GM12872 (cell line): Measurements from ENCODE around the gene FAF1.

Experiments used
- TF ChIP-seq, protein P1 (sequence below): IDR thresholded peaks from 3 replicates; pipeline ENCODE4 v1.5.1; 2011; ENCODE audit warnings: low read depth, mild to moderate bottlenecking, low read length, moderate library complexity; ENCODE audit not compliant: insufficient read depth

The FAF1 gene

DNA sequence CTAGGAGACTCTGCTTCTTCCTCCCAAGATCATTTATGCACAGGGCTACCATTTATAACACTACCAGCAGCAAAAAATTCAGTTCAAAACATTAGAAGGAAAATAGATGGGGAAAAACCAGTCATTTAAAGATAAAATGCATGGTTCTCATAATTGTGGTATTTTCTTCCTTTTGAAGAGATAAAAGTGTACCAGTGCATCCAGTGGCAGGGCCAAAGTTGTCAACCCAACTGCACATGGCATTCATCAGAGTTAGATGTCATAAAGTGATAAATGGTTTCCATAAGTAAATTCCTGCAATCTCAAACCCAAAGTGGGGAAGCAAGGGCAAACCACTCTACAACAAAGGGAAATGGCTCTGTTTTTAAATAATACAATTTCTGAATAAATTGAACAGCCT is 417.7 kb downstream of the FAF1 start:
- TF ChIP-seq, protein P1, sequence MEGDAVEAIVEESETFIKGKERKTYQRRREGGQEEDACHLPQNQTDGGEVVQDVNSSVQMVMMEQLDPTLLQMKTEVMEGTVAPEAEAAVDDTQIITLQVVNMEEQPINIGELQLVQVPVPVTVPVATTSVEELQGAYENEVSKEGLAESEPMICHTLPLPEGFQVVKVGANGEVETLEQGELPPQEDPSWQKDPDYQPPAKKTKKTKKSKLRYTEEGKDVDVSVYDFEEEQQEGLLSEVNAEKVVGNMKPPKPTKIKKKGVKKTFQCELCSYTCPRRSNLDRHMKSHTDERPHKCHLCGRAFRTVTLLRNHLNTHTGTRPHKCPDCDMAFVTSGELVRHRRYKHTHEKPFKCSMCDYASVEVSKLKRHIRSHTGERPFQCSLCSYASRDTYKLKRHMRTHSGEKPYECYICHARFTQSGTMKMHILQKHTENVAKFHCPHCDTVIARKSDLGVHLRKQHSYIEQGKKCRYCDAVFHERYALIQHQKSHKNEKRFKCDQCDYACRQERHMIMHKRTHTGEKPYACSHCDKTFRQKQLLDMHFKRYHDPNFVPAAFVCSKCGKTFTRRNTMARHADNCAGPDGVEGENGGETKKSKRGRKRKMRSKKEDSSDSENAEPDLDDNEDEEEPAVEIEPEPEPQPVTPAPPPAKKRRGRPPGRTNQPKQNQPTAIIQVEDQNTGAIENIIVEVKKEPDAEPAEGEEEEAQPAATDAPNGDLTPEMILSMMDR = no peak

DNA sequence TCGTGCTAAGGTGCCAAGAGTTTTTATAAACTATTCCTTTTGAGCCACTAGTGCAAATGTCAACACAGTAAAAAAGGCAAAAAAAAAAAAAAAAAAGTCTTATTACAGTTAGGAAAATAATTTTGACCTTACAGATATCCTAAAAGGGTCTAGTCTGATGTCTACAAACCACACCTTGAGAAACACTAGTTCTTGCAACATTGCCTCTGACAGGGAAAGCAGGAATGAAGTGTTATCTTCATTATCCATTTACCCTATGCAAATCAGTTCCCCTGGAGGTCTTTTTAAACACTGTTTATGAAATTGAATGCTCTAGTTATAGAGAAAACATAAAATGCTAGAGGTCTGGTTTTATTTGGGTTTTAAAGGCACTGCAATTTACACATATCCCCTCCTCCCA is 421.6 kb downstream of the FAF1 start:
- TF ChIP-seq, protein P1 = no peak

DNA sequence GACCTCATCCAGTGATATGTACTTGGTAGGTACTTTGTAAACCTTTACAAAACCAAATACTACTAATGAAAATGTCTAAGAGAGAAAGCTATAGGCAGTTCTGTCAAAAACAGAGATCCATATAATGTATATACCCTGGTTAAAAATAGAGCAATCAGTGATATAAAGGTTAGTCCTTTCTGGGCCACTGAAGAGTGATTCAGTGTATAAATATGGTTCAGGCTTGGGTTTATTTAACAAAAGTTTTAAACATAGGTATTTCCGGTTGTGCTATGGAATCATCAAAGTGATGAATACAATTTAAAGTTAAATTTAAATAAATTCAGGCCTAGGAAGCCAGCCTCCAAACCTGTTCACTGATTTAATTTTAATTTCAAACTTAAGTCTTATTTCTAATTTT is 428.5 kb downstream of the FAF1 start:
- TF ChIP-seq, protein P1 = no peak

DNA sequence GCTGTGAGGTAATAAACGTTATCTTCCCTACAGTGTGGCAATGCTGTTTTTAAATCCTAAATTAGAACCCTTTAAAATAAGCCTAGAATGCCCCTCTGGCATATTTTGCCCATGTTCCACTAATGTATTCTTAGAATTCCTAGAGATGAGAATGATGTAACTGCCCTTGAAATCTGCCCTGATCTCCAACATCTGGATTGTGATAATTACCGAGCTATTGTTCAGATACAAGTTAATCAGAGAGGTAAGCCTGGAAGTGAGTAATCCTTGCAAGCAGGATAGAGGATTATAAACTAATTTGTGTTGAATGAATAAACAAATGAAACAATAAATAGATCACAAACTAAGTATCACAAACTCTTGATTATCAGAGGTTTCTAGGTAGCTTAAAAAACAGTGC is 429.0 kb downstream of the FAF1 start:
- TF ChIP-seq, protein P1 = no peak

DNA sequence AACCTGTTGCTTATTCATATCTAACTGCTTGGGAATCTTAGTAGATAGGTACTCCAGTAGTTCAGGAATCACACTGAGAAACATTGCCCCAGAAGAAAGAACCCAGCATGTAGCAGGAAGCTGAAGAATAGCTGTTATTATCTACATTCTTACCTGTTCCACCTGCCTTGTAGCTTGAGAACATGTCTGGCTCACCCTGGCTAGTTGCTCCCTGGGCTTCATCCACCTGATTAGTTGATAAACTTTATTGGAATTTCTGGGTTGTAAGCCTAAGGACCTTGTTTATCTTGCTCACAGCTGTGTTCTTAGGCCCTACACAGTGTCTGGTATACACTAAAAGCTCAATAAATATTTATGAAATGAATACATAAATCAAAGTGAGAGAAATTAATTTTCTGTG is 430.6 kb downstream of the FAF1 start:
- TF ChIP-seq, protein P1 = no peak

DNA sequence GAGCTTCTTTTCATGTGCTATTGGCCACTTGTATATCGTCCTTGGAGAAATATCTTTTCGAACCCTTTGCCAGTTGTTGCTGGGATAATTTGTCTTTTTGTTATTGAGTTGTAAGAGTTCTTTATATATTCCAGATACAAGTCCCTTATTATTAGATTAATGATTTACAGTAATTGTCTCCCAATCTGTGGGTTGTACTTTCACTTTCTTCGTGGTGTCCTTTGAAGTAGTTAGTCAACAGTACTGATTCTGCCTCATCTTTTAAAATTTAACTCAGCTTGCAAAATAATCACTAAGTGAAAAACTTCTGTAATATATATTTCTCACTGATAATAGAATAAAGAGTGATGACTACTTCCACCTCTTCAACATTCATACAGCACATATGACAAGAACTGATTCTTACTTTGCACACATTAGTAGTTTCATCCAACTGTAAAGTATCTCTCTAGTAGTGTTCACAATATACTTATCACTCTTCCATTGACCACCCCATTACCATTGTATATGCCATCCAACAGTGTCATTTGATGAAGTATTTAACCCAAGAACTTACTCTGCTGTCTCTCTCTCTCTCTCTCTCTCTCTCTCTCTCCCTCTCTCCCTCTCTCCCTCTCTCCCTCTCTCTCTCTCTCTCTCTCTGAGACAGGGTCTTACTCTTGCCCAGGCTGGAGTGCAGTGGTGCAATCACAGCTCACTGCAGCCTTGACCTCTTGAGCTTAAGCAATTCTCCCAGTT is 432.6 kb downstream of the FAF1 start:
- TF ChIP-seq, protein P1 = no peak

DNA sequence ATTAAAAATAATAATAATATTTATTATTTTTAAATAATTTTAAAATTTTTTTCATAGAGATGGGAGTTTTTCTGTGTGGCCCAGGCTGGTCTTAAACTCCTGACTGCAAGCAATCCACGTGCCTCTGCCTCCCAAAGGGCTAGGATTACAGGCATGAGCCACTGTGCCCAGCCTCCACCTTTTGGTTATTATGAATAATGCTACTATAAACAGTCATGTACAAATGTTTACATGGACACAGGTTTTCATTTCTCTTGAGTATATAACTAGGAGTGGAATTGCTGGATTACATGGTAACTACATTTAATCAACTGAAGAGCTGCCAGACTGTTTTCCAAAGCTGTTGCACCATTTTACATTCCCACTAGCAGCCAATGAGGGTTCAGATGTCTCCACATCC is 433.6 kb downstream of the FAF1 start:
- TF ChIP-seq, protein P1 = no peak
